Gastroesophageal sphincter (tissue), 4 donors: Measurements from ENCODE around the gene ADGRB2. TPM values are rescaled to one million over a fixed set of nuclear protein-coding genes. Genes with fewer than 3 reads are reported as not detected.

ENCODE experiments used
- ATAC-seq: fragments of 150-250 bp; one replicate; pipeline ENCODE4 v1.9.1; 2016; ENCODE audit warnings: mild to moderate bottlenecking, moderate library complexity
- H3K27ac ChIP-seq, 4 donors: fragments of 200-600 bp; sonication (generic) in 3 of 4; 1 replicate in 3 of 4; 2 replicates in 1 of 4; pipeline ENCODE4 v1.5.1; 2016 to 2019
- H3K27me3 ChIP-seq: fragments of 200-600 bp; sonication (generic); one replicate; pipeline ENCODE4 v1.5.1; 2019
- H3K36me3 ChIP-seq, 2 donors: fragments of 200-600 bp; sonication (generic); one replicate each; pipeline ENCODE4 v1.5.1; 2019; ENCODE audit warnings: control low read depth in 1 of 2
- H3K4me1 ChIP-seq, 3 donors: fragments of 200-600 bp; sonication (generic); 1 replicate in 2 of 3; 2 replicates in 1 of 3; pipeline ENCODE4 v1.5.1; 2016 to 2019; ENCODE audit warnings: control low read depth in 2 of 3
- H3K4me3 ChIP-seq, 2 donors: fragments of 200-600 bp; sonication (generic); one replicate each; pipeline ENCODE4 v1.5.1; 2019; ENCODE audit warnings: mild to moderate bottlenecking in 1 of 2, moderate library complexity in 1 of 2
- H3K9me3 ChIP-seq, 3 donors: fragments of 200-600 bp; sonication (generic); one replicate each; pipeline ENCODE4 v1.5.1; 2017 to 2019; ENCODE audit warnings: control low read depth in 2 of 3
- CTCF ChIP-seq, 4 experiments: fragments of 200-600 bp in 2 of 4; fragments of 450-650 bp in 2 of 4; sonication (generic) in 1 of 4; IDR thresholded peaks; one replicate each; pipeline ENCODE4 v1.5.1; 2017 to 2019; ENCODE audit warnings: antibody characterized with exemption in 4 of 4, mild to moderate bottlenecking in 2 of 4, moderate library complexity in 2 of 4
- EP300 ChIP-seq: sonication (generic); formaldehyde crosslinking; IDR thresholded peaks from one replicate; pipeline ENCODE4 v1.6.1; 2017; ENCODE audit warnings: antibody characterized with exemption, mild to moderate bottlenecking
- POLR2A ChIP-seq, 2 donors: fragments of 450-650 bp; IDR thresholded peaks; one replicate each; pipeline ENCODE4 v1.6.1; 2017; ENCODE audit warnings: antibody characterized with exemption in 2 of 2, mild to moderate bottlenecking in 2 of 2, moderate library complexity in 1 of 2
- POLR2AphosphoS5 ChIP-seq: sonication (generic); formaldehyde crosslinking; IDR thresholded peaks from one replicate; pipeline ENCODE4 v1.6.1; 2017; ENCODE audit warnings: antibody characterized with exemption
- WGBS, 2 donors: methylation state at CpG; one replicate each; pipeline ENCODE4 v1.1.5; 2018; ENCODE audit warnings: low coverage in 1 of 2; 5-methylcytosine and 5-hydroxymethylcytosine counted together
- total RNA-seq, 4 donors: library from RNA; depleted of rRNA; stranded (reverse); fragments of >200 nt; gene quantifications; one replicate each; pipeline ENCODE4 v1.1.0, GENCODE V29; 2016

ADGRB2 gene
- total RNA-seq, 4 donors from 2014 or later = 1.7 to 6.0 (median 3.2) TPM

- 76 to 83% methylated on average over 3 to 9 of the region's 16 CpGs for WGBS, 2 donors
- no peaks in the 10 kb centered on the region for H3K36me3 ChIP-seq
These were observed 22.4 kb upstream of the ADGRB2 start for GRCh38 chr1:31786366-31787060.

GRCh38 chr1:31785947-31786290 lies 21.8 kb upstream of the ADGRB2 start:
- WGBS, 2 donors = 79 to 92% methylated on average over 2 to 3 of the region's 3 CpGs
- H3K4me3 ChIP-seq = no peak overlapping the region
- no peak for ATAC-seq
- no peaks in the 10 kb centered on the region for H3K27me3 ChIP-seq
- no peak overlapping the region for H3K27ac ChIP-seq
- no peaks in the 10 kb centered on the region for H3K36me3 ChIP-seq
- H3K4me1 ChIP-seq = peaks cover 0 to 41% (median 14%) of the 10 kb centered on the region in 3 donors
- TF ChIP-seq CTCF (IDR thresholded peaks at IDR 0.05) (no peak), POLR2AphosphoS5 (no peak), POLR2A (IDR thresholded peaks at IDR 0.05) (no peak), EP300 (no peak)
- H3K9me3 ChIP-seq = no peaks in the 10 kb centered on the region

More at GRCh38 chr1:31786366-31787060, 22.4 kb upstream of the ADGRB2 start:
- TF ChIP-seq POLR2AphosphoS5 = no peak
- no peak for TF ChIP-seq CTCF (IDR thresholded peaks at IDR 0.05)
- TF ChIP-seq POLR2A (IDR thresholded peaks at IDR 0.05) = no peak
- TF ChIP-seq EP300 = no peak
- peaks cover 0 to 36% (median 13%) of the 10 kb centered on the region in 3 donors for H3K4me1 ChIP-seq
- no peak for ATAC-seq
- no peaks in the 10 kb centered on the region for H3K27me3 ChIP-seq
- H3K9me3 ChIP-seq = no peaks in the 10 kb centered on the region
- no peak overlapping the region for H3K4me3 ChIP-seq
- H3K27ac ChIP-seq = no peak overlapping the region

- TF ChIP-seq CTCF (IDR thresholded peaks at IDR 0.05) (no peak), EP300 (no peak), POLR2AphosphoS5 (no peak), POLR2A (IDR thresholded peaks at IDR 0.05) (no peak)
- H3K4me3 ChIP-seq = no peak overlapping the region
- H3K4me1 ChIP-seq = peaks cover 0 to 41% (median 14%) of the 10 kb centered on the region in 3 donors
- no peaks in the 10 kb centered on the region for H3K27me3 ChIP-seq
- 62 to 71% methylated on average over 4 to 6 of the region's 20 CpGs for WGBS, 2 donors
- H3K9me3 ChIP-seq = no peaks in the 10 kb centered on the region
- no peaks in the 10 kb centered on the region for H3K36me3 ChIP-seq
- ATAC-seq = no peak
- no peak overlapping the region for H3K27ac ChIP-seq
These were observed 21.1 kb upstream of the ADGRB2 start for GRCh38 chr1:31785020-31785946.

DNA sequence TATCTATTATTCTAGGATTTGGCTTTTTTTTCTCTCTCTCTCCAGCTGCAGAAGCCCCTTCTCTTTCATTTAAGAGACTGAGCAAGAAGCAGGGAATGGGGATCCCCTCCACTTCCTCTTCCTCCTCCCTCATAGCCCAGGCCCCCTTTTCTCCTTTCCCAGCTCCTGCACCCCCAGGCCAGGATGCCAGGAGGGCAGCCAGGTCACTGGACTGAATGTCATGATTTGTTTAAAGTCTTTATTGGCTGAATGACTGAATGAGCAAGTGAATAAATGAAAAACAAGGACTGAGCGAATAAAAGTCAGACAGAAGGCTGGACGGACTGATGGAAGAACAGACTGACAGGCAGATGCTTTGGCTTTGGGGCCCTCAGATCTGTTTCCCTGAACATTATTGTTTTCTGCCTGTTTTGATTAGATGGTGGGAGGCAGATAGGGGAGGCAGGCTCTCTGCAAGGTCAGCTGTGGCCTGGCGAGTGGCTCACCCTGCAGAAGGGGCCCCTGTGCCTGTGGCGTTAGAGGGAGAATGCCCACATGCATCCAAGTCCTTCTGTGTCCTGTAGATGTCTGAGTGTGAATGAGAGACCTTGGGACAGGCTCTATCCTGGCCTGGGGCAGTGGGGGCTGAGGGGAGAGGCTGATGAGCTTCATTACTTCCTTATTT lies 20.3 kb upstream of the ADGRB2 start:
- H3K27ac ChIP-seq = no peak overlapping the region
- no peaks in the 10 kb centered on the region for H3K9me3 ChIP-seq
- 87 to 92% methylated on average over 2 to 3 of the region's 4 CpGs for WGBS, 2 donors
- no peaks in the 10 kb centered on the region for H3K27me3 ChIP-seq
- peaks cover 0 to 38% (median 14%) of the 10 kb centered on the region in 3 donors for H3K4me1 ChIP-seq
- no peak for TF ChIP-seq EP300
- no peak for TF ChIP-seq POLR2A (IDR thresholded peaks at IDR 0.05)
- no peak for TF ChIP-seq CTCF (IDR thresholded peaks at IDR 0.05)
- no peak for TF ChIP-seq POLR2AphosphoS5
- H3K4me3 ChIP-seq = no peak overlapping the region
- ATAC-seq = no peak
- H3K36me3 ChIP-seq = no peaks in the 10 kb centered on the region
